Activated CD8-positive, alpha-beta T cell treated with anti-CD3 and anti-CD28 coated beads, Interleukin-2, amount 10 ng/mL, durations not matched to agents 7 days and 5 days (primary cell): ENCODE data around the gene PTPRU. TPM values are rescaled to one million over a fixed set of nuclear protein-coding genes. Genes with fewer than 3 reads are reported as not detected.
"Not testable (repeated sequence)": the region's sequence is repeated elsewhere in the genome, so short reads cannot be mapped to it uniquely, and the experiment has no call there.

Source experiments
- ATAC-seq: fragments of 150-1000 bp; cut with Tn5 transposase; one replicate; pipeline ENCODE4 v1.10.0; 2021; ENCODE audit warnings: moderate library complexity
- CTCF ChIA-PET: fragments of 350-600 bp; sonication (Branson Sonifier 250); formaldehyde crosslinking; loops from one replicate; lab custom pipeline; 2021; ENCODE audit warnings: antibody characterized with exemption; lab: Charles Lee
- POLR2A ChIA-PET: fragments of 350-600 bp; sonication (Branson Sonifier 250); formaldehyde crosslinking; loops from one replicate; lab custom pipeline; 2021; ENCODE audit warnings: antibody characterized with exemption; lab: Charles Lee
- DNase-seq: peaks from one replicate; pipeline ENCODE4 v3.0.0-alpha.2; 2020
- H3K27ac Mint-ChIP-seq: one replicate; pipeline ENCODE4 v1.8.0; 2021; ENCODE audit warnings: mild to moderate bottlenecking, mixed read lengths
- H3K27me3 Mint-ChIP-seq: one replicate; pipeline ENCODE4 v1.8.0; 2021; ENCODE audit warnings: low read depth, mixed read lengths
- H3K36me3 Mint-ChIP-seq: one replicate; pipeline ENCODE4 v1.8.0; 2021; ENCODE audit warnings: low read depth, mixed read lengths
- H3K4me1 Mint-ChIP-seq: one replicate; pipeline ENCODE4 v1.8.0; 2021; ENCODE audit warnings: low read depth, mixed read lengths
- H3K4me3 Mint-ChIP-seq: one replicate; pipeline ENCODE4 v1.8.0; 2021; ENCODE audit warnings: mild to moderate bottlenecking, mixed read lengths
- H3K9me3 Mint-ChIP-seq: one replicate; pipeline ENCODE4 v1.8.0; 2022; ENCODE audit warnings: mixed read lengths; ENCODE audit not compliant: insufficient read depth
- total RNA-seq, 2 experiments: library from RNA; stranded (reverse); gene quantifications; one replicate each; pipeline ENCODE4 v1.2.3, GENCODE V29; 2021

Gene PTPRU
- total RNA-seq, 2 experiments from 2014 or later = 0.13 TPM; not detected in 1

DNA sequence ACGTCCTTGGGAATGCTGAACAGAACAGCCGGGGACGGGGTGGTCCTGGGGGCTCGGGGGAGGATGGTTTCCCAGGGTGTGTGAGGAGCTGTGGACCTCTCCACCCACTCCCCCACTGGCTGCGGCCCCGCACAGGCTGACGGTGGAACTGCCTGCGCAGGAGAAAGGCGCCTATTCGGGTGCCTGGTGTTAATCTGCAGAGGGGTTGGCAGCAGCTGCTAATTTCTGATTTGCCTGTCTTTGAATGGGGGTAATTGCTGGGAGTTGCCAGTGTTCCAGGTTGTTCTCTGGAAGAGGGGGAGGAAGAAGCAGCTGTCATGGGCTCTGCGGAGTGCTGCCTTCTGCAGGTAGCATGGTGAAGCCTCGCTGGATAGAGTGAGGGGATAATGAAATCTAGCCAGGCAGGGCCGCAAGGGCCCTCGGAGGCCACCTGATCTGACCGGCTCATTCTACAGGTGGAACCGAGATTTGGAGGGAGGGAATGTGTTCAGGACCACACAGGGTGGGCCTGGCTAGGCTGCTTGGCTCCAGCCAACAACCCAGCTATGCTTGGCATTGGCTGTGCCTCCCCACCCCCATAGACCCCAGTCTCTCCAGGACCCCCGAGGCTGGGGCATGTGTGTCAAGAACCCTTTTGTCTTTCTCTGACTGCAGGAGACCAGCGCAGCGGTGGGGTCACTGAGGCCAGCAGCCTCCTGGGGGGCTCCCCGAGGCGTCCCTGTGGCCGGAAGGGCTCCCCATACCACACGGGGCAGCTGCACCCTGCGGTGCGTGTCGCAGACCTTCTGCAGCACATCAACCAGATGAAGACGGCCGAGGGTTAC is 67.1 kb downstream of the PTPRU start:
- no peak for DNase-seq
- no peaks in the 10 kb centered on the region for H3K9me3 Mint-ChIP-seq
- H3K4me3 Mint-ChIP-seq = no peak overlapping the region
- ATAC-seq = no peak
- ChIA-PET POLR2A (no interaction called here), CTCF (no interaction called here)
- no peak overlapping the region for H3K27ac Mint-ChIP-seq
- H3K4me1 Mint-ChIP-seq = no peaks in the 10 kb centered on the region
- H3K36me3 Mint-ChIP-seq = no peaks in the 10 kb centered on the region
- no peaks in the 10 kb centered on the region for H3K27me3 Mint-ChIP-seq

DNA sequence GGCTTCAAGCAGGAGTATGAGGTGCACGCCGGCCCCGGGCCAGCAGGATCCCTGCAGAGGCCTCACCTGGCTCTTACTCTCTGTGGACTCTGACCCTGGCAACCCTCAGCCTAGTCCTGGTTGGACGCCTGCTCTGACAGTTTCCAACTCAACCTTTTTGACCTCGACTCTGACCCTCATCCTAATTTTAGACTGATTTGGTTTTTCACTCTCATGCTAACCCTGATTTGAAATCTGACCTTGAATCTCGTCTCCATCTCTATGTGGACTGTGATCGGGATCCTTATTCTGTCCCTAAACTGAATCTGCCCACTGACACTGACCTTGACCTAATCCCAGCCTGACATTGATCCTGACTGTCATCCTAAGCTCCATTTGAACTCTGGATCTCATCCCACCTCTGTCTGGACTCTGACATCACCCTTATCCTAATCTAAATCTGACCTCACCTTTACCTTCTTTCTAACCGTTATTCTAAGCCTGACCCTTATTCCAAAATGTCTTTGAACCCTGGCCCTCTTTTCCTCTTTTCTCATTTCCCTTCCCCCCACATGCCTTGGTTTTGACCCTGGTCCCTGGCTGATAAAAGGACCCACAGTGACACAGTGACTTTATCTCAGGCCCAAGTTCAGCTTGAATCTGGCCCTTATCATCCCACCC is 67.8 kb downstream of the PTPRU start:
- DNase-seq = no peak
- CTCF ChIA-PET = no interaction called here
- POLR2A ChIA-PET = no interaction called here
- Mint-ChIP-seq H3K9me3 (no peaks in the 10 kb centered on the region), H3K4me1 (no peaks in the 10 kb centered on the region), H3K27me3 (no peaks in the 10 kb centered on the region), H3K4me3 (no peak overlapping the region), H3K27ac (no peak overlapping the region), H3K36me3 (no peaks in the 10 kb centered on the region)
- no peak for ATAC-seq

DNA sequence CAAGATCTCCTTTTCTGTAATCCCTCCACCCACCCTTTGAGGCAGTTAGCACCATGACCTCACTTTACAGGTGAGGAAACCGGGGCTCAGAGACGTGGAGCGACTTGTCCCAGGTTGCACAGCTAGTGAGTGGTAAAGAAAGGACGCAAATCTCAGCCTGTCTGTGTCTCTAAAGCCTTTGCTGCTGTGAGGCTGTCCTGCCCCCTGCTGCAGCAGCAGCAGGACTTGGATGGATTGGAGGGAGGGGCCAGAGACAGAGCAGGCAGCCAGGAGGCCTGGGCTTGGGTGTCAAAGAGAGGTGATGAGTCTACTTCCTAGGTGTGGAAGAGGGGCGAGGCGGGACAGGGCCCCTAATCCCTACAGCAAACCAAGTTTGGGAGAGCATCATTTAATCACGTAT is 69.6 kb downstream of the PTPRU start:
- Mint-ChIP-seq H3K9me3 (no peaks in the 10 kb centered on the region), H3K4me1 (no peaks in the 10 kb centered on the region), H3K27me3 (no peaks in the 10 kb centered on the region), H3K4me3 (no peak overlapping the region), H3K27ac (no peak overlapping the region), H3K36me3 (no peaks in the 10 kb centered on the region)
- ATAC-seq (no peak), DNase-seq (no peak)
- ChIA-PET POLR2A (no interaction called here), CTCF (no interaction called here)

DNA sequence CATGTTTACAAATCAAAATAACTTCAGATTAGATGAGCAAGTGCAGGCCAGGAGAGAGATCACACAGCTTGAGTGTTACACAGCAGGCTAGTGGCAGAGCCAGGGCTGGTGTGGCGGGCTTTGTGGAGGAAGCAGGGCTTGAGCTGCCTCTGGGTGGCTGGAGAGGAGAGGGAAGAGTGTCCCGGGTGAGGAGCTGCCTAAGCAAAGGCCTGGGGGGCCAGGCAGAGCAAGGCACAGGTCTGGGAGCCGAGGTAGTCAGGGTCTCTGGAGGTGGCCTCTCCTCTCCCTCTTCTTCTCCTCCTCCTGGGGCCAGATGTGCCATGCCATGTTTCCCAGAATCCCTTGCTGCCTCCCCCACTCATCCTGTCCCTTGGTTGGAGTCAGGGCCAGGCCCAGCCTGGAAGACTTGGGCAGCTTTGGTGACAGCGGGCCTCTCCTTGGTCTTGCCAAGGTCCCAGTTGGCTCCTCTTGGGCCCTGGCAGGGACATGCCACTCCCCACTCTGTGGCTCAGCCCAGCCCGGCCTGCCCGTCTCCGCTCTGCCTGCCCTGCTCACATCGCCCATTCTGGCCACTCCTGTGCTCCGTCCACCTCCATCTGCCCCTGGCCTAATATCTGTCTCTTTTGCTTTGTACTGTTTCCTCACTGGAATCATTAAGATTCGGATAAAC is 70.3 kb downstream of the PTPRU start:
- ATAC-seq = no peak
- Mint-ChIP-seq H3K27ac (no peak overlapping the region), H3K9me3 (no peaks in the 10 kb centered on the region)

DNA sequence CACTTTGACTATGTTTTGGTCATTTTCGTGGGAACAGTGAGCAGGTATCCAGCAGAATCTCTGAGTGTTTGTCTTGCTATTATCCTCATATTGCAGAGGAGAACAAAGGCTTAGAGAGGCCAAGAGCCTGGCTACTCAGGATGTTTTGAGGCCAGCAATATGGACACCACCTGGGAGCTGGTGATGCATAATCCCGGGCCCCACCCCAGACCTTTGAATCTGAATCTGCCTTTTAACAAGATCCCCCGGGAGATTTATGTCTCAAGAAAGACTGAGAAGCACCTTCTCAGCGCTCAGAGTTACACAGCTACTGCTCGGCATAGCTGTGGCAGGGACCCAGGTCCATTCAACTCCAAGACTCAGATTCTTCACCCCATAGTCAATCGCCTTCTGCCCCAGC is 72.8 kb downstream of the PTPRU start:
- H3K4me3 Mint-ChIP-seq = no peak overlapping the region
- no peaks in the 10 kb centered on the region for H3K4me1 Mint-ChIP-seq
- H3K27ac Mint-ChIP-seq = no peak overlapping the region
- no peaks in the 10 kb centered on the region for H3K36me3 Mint-ChIP-seq
- ATAC-seq (no peak), DNase-seq (no peak)
- POLR2A ChIA-PET = no interaction called here
- H3K27me3 Mint-ChIP-seq = no peaks in the 10 kb centered on the region
- CTCF ChIA-PET = no interaction called here
- no peaks in the 10 kb centered on the region for H3K9me3 Mint-ChIP-seq

More for the DNA sequence above, 70.3 kb downstream of the PTPRU start:
- ChIA-PET CTCF (no interaction called here), POLR2A (no interaction called here)
- Mint-ChIP-seq H3K27me3 (no peaks in the 10 kb centered on the region), H3K4me3 (no peak overlapping the region), H3K4me1 (no peaks in the 10 kb centered on the region), H3K36me3 (no peaks in the 10 kb centered on the region)
- no peak for DNase-seq

DNA sequence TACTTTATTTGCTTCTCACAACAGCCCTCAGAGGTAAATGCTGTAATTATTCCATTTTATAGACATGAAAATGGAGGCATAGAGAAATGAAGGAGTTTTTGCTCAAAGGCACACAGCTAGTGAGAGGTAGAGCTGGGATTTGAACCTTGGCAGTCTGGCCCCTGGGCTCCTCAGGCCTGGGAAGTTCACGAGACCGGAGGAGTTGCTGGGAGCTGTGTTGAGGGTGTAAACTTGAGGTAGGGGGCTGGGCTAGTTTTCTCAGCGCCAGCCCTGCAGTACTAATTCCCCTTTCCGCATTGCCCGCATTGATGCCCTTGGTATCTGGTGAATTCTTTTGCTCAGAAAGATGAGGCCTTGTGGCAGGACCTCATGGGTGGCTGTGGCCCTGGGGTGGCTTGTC is 73.3 kb downstream of the PTPRU start:
- H3K36me3 Mint-ChIP-seq = no peaks in the 10 kb centered on the region
- no peak overlapping the region for H3K27ac Mint-ChIP-seq
- POLR2A ChIA-PET = no interaction called here
- DNase-seq (no peak), ATAC-seq (no peak)
- H3K4me1 Mint-ChIP-seq = no peaks in the 10 kb centered on the region
- H3K9me3 Mint-ChIP-seq = no peaks in the 10 kb centered on the region
- no peaks in the 10 kb centered on the region for H3K27me3 Mint-ChIP-seq
- H3K4me3 Mint-ChIP-seq = no peak overlapping the region
- CTCF ChIA-PET = no interaction called here

DNA sequence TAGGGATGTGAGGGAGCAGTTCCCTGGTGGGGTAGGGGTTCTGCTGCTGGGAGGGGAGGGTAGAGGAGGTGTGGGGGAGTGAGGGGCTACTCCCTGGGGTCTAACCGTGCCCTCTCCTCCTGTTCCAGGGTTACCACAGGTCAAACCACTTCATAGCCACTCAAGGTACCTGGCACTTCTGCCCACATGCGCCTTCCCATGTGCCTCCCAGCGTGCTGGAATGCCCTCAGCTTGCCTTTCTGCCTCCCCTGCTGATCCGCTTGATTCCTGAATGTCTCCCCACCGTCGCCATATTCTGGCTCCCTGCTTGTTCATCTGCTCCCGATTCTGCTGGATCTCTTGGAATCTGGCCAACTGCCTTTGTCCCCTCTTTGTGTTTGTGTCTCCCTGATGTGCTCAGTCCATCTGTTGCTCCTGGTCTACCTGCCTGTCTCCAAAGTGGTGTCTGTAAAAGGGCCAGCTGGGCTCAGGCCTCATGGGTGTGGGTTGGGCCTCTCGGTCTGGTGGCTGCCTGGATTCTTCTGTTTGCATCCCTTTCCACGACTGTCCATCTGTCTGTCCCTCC is 74.4 kb downstream of the PTPRU start:
- ATAC-seq (no peak), DNase-seq (no peak)
- no peak overlapping the region for H3K4me3 Mint-ChIP-seq
- CTCF ChIA-PET = no interaction called here
- H3K27me3 Mint-ChIP-seq = no peaks in the 10 kb centered on the region
- H3K27ac Mint-ChIP-seq = no peak overlapping the region
- POLR2A ChIA-PET = no interaction called here
- no peaks in the 10 kb centered on the region for H3K9me3 Mint-ChIP-seq
- H3K36me3 Mint-ChIP-seq = no peaks in the 10 kb centered on the region
- H3K4me1 Mint-ChIP-seq = no peaks in the 10 kb centered on the region

DNA sequence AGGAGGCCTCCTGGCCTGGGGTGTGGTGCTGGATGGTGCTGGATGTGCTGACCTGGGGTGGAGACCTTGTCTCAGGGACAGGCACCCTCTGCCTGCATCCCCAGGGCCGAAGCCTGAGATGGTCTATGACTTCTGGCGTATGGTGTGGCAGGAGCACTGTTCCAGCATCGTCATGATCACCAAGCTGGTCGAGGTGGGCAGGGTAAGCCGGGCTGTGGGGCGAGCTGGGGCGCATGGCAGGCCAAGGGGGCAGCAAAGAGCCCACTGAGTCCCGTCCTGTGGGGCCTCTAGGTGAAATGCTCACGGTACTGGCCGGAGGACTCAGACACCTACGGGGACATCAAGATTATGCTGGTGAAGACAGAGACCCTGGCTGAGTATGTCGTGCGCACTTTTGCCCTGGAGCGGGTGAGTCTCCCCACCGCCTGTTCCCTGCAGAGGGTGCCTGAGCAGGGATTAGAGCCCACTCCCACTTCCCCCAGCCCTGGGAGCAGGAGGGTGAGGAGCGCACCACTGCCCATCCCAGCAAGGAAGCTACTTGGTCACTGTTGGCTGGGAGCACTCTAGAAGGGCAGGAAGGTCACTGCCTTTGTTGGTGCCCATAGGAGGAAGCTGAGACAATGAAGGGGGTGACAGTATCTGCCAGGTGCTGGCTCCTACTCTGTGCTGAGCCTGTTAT is 75.2 kb downstream of the PTPRU start:
- DNase-seq = no peak
- H3K27me3 Mint-ChIP-seq = no peaks in the 10 kb centered on the region
- no peaks in the 10 kb centered on the region for H3K36me3 Mint-ChIP-seq
- no peak overlapping the region for H3K27ac Mint-ChIP-seq
- ChIA-PET POLR2A (no interaction called here), CTCF (interaction anchor here (0.6 kb wide), 1 partner anchor 110 kb away, joined by 3 read pairs; no protein-coding TSS in a partner anchor)
- no peak overlapping the region for H3K4me3 Mint-ChIP-seq
- H3K9me3 Mint-ChIP-seq = no peaks in the 10 kb centered on the region
- ATAC-seq = no peak
- H3K4me1 Mint-ChIP-seq = no peaks in the 10 kb centered on the region

DNA sequence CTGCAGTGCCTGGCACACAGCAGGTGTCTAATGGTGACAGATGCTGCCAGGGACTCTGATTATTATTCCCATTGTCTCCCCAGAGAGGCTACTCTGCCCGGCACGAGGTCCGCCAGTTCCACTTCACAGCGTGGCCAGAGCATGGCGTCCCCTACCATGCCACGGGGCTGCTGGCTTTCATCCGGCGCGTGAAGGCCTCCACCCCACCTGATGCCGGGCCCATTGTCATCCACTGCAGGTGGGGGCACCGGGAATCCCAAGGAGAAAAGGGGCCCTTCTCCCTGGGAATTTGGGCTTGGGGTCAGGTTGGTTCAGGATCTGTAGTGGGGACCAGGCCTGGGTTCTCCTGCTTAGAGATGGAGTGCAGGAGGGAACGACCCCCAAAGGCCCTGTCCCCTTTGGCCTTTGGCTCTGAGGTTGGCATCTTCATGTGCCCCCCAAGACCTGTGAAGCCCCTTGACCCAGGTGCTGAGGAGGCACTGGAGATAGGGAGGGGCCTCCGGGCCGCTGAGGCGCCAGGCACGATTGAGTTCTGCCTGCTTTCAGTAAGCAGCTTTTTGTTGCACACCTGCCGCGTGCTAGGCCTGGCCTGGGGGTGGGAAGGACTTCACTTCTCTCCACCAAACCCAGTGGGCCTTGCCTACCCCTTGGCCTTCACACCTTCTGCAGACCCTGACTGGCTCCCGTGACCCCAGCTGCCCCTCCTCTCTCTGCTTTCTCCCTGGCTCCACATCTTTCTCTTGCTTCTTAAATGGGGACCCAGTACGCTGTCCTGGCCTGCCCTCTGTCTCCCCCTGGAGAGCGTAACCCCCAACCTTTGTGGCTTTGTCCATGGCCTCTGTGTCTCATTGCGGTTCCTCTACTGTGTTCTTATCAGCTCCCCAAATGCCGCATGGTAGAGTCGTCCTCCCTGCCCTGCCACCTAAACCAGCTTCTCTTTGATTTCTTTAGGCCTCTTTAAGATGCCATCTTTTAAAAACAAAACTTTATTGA is 76.4 kb downstream of the PTPRU start:
- ATAC-seq (no peak), DNase-seq (no peak)
- Mint-ChIP-seq H3K27me3 (no peaks in the 10 kb centered on the region), H3K9me3 (no peaks in the 10 kb centered on the region), H3K36me3 (no peaks in the 10 kb centered on the region), H3K4me3 (no peak overlapping the region), H3K27ac (no peak overlapping the region), H3K4me1 (no peaks in the 10 kb centered on the region)
- ChIA-PET POLR2A (no interaction called here), CTCF (no interaction called here)

DNA sequence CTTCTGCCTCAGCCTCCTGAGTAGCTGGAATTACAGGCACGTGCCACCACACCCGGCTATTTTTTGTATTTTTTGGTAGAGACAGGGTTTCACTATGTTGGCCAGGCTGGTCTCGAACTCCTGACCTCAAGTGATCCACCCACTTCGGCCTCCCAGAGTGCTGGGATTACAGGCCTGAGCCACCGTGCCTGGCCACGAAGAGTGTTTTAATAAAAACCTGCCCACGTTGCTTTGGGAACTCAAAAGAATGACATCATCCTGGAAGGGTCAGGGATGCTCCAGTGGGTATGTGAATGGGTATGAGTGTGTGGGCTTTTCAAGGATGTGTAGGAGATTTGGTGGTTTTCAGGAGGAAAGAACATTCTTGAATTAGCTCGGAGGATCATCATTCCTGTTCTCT is 78.4 kb downstream of the PTPRU start:
- CTCF ChIA-PET, ATAC-seq: not testable (repeated sequence)
- POLR2A ChIA-PET = interaction anchor here (0.6 kb wide), 1 partner anchor 12 kb away, joined by 3 read pairs; no protein-coding TSS in a partner anchor

DNA sequence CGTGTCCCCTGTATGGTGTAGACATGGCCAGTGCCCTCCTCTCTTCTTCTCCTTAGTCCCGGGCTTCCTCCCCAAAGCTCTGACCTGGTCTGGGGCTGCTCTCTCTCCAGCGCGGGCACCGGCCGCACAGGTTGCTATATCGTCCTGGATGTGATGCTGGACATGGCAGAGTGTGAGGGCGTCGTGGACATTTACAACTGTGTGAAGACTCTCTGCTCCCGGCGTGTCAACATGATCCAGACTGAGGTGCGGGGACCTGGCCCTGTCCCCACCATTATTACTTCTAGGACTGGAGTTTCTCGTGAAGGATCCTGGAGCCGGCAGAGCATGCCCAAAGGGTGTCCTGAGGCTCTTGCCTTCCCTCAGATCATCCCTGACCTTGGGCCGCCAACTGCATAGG is 78.9 kb downstream of the PTPRU start:
- ChIA-PET CTCF (no interaction called here), POLR2A (interaction anchor here (0.6 kb wide), 1 partner anchor 13 kb away, joined by 3 read pairs; no protein-coding TSS in a partner anchor)
- Mint-ChIP-seq H3K27ac (no peak overlapping the region), H3K27me3 (no peaks in the 10 kb centered on the region), H3K4me1 (no peaks in the 10 kb centered on the region), H3K9me3 (no peaks in the 10 kb centered on the region), H3K36me3 (no peaks in the 10 kb centered on the region), H3K4me3 (no peak overlapping the region)
- no peak for DNase-seq
- no peak for ATAC-seq

More for the DNA sequence above, 78.4 kb downstream of the PTPRU start:
- H3K27me3 Mint-ChIP-seq, H3K36me3 Mint-ChIP-seq, H3K4me3 Mint-ChIP-seq, H3K27ac Mint-ChIP-seq, H3K9me3 Mint-ChIP-seq, DNase-seq, H3K4me1 Mint-ChIP-seq: not testable (repeated sequence)
